ENCODE data around the gene CXCL3.
"Not testable (repeated sequence)": the region's sequence is repeated elsewhere in the genome, so short reads cannot be mapped to it uniquely, and the experiment has no call there.

Gene CXCL3

DNA sequence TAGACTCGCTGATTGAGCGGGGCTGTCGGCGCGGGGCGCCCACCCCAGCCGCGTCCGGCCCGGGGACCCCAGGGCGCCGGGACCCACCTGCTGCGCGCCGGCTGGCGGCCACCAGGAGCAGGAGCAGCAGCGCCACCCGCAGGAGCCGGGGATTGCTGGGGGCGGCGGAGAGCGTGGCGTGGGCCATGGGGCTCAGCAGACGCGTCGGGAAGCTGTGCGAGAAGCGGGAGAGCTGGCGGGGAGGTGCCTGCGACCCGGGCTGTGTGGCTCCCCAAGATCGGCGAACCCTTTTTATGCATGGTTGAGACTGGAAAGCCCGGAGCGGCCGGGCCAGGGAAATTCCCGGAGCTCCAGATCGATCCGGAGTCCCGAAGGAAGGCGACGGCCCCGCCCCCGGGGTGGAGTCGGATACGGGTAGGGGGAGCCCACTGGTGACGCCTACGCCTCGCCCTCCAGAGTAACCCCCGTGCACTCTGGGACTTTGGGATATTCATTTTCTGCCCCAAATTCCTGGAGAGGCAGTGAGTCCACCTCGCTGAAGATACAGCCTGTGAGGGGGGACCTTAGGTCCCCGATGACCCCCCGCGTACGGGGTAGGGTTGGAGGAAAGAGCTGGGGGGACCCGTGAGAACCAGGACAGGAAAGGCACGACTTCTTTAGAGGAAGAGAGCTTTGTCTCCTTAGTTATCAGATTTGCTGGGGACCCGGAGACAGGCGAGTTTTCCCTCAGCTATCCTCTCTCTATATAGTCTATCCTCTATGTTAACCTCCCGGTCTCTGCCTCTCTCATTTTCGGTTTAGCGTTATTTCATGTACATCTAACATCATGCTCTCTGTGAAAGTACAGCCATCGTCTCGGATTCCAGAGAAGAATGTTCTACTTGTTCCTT, at the start of gene CXCL3:
Gene CXCL3 (minus strand): TSS at position 265 of the 890 bp plus-strand sequence. CDS start 78 bp downstream, at position 187.
- DNase-seq: peak; percentile 77

GRCh38 chr4:74087481-74087880, 49.0 kb upstream of the CXCL3 start:
- DNase-seq: no peak

DNA sequence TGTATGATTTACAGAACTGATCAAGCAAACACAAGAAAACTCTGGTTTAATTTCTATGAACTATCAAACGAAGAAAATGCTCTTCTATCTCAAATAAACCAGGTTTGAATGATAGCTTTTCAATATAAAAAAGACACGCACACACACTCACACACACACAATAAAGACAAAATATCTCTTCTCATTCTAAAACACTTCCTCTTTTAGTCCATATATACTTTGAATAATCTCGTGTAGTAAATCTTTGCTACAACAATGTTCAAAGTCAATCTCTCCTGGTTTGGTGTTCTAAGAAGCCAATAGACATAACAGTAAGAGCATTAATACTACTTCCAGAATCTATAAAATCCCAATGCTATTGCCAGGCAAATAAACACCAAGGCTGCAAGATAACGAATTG, 47.2 kb upstream of the CXCL3 start:
- no peak for DNase-seq

DNA sequence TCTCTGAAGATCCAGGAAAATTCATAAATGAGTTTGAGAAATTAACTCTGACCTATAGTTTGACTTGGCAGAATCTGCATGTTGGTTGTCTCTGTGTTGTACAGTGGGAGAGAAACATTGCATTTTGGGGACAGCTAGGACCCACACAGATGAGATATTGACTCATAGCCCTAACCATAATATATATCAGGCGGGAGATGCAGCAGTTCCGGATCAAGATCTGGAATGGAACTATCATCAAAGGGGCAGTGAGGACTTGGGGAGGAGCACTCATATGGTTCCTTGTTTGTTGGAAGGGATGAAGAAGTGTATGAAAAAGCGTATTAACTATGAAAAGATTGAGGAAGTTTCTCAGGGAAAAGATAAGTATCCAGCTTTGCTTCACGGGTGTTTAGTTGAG, 46.5 kb upstream of the CXCL3 start:
- no peak for DNase-seq

GRCh38 chr4:74083546-74083945, 45.1 kb upstream of the CXCL3 start:
- no peak for DNase-seq

DNA sequence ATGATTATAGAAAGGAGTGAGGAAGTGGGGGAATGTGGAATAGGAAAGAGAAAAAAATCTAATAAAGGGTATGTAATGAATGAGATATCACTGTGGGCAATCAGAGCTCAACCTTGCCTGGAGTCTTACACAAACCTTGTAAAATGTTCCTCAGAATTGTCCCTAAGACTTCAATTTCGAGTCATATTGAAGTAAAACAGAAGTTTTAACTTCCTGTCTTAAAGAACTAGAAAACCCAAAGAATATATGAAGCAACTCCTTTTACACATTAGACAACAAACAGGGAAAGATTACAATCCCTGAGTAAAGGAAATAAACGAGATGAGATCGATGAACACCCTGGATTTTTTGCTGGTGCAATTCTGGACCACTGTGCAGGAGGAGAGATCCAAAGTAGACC, 42.5 kb upstream of the CXCL3 start:
- DNase-seq: no peak

GRCh38 chr4:74080351-74080750, 41.9 kb upstream of the CXCL3 start:
- not testable (repeated sequence) for DNase-seq

DNA sequence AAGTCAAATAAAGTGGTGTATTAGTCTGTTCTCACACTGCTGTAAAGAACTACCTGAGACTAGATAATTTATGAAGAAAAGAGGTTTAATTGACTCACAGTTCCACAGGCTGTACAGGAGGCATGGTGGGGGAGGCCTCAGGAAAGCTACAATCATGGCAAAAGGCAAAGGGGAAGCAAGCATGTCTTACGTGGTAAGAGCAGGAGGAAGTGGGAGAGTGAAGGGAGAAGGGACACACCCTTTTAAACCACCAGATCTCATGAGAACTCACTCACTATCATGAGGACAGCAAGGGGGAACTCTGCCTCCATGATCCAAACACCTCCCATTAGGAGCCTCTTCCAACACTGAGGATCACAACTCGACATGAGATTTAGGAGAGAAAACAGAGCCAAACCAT, 40.5 kb upstream of the CXCL3 start:
- DNase-seq: not testable (repeated sequence)

- DNase-seq: no peak
Measured at GRCh38 chr4:74073358-74073757, 34.9 kb upstream of the CXCL3 start.

DNA sequence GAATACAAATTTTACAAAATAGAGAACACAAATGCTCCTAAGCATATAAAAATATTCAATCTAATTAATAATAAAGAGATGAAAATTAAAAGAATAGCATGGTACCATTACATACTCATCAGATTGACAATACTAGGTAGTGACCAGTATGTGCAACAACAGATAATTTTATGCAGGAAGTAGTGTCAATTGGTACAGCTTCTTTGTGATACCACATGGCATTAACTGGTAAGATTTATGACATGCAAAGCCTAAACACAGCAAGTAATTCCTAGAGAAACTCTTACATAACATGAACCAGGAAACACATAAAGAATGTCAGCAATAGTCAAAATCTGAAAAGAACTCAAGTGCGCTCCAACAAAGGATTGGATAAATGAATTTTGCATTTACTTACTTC, 34.2 kb upstream of the CXCL3 start:
- no peak for DNase-seq

DNA sequence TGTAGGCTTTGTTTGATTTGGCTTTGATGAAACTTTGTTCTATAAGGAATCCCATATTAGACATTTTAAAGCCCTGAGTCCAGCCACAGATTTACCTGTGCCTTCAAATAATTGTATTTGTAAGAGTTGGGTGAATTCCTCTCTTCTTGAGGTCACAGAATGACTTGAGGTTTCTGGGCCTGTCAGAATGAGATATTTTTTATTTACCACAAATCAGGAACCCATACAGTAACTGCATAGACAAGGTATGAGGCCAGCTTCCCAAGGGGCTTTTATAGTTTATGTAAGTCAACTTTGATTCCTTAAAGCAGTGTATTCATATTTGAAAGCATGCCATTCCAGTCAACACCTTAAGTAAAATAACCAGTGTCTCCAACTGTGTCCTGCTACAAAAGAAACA, 29.1 kb upstream of the CXCL3 start:
- DNase-seq: no peak

GRCh38 chr4:74066232-74066631, 27.7 kb upstream of the CXCL3 start:
- DNase-seq: no peak

GRCh38 chr4:74065115-74065642, 26.7 kb upstream of the CXCL3 start:
- DNase-seq: no peak

- no peak for DNase-seq
Measured at GRCh38 chr4:74063859-74064258, 25.4 kb upstream of the CXCL3 start.

DNA sequence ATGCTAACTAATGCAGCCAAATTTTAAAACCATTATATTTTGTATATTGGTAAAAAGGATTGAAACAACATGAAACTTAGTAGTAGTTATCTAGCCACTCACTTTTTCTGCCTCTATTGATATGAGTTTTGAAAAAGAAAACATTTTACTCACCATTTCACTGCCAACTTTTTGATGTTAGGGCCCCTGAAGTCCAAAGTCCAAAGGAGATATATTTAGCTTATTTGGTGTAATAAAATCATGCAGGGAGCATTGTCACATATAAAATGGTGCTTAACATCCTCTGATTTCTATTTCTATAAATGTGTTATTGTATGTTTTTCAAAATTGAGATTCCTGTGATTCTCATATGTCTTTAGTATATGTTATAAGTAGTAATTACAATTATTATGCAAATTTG, 24.5 kb upstream of the CXCL3 start:
- no peak for DNase-seq

DNA sequence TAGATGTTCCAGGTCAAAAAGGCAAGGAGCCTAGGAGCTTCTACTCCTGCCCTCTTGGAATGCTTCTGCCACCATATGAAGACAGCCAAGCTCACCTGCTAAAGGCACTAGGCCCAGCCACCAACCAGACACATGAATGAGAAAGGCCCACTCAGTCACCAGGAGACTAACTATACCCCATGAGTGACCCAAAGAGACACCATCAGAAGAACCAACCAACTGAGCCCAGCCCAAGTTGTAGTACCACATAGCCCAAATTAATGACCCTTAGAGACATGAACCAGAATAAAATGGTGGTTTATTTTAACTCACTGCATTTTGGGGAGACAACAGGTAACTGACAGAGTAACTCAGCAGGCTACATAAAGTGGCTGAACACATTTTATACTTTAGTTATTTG, 22.9 kb upstream of the CXCL3 start:
- DNase-seq: no peak

GRCh38 chr4:74059161-74059829, 20.8 kb upstream of the CXCL3 start:
- no peak for DNase-seq

DNA sequence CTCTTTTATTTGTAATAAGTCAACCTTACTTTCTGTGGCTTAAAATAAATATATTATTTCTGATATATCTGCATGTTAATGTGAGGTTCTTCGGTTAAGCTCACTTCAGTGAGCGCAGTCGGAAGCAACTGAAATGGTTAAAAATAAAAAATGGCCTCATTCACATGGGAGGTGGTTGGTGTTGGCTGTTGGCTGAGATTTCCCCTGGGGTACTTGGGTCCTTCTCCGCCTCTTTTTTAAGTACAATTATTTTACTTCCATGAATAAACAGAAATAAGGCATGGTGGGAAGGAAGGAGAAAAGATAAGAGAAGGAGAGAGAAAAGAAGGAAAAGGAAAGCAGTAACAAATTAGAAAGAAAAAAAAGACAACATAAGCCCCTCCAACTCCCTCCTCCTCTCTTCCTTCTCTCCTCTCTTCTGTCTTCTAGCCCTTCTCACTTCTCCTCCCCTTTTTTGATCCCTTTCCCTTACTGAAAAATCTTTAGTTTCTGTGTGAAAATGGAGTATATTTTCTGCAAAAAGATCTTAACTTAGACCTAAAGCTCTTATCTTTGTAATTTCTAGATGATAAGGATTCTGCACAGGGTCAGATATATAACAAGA, 19.7 kb upstream of the CXCL3 start:
- DNase-seq: no peak

DNA sequence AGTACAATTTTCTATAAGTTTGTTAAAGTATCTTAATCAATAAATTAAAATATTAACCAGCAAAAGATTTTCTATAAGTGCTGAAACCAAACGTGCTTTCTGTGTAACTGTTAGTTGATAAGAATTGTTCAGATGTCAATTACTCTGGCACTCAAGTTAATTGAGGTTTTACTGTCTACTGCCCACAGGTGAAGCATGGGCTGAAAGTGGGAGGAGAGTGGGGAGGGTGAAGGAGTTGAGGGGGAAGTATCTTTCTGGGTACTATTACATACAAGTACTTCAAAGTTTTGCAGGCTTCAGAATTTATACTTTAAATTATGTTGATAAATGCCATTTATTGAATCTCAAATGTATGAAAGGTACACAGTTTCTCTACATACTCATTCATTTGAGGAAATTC, 19.1 kb upstream of the CXCL3 start:
- no peak for DNase-seq

GRCh38 chr4:74056858-74057562, 18.5 kb upstream of the CXCL3 start:
- no peak for DNase-seq

- DNase-seq: no peak
Measured at GRCh38 chr4:74056114-74056857, 17.8 kb upstream of the CXCL3 start.

- DNase-seq: no peak
Measured at GRCh38 chr4:74055498-74055897, 17.0 kb upstream of the CXCL3 start.

Data from right forelimb (tissue), 1 donor.